GM03348 (cell line): ENCODE measurements around the gene RPS15.

Source experiments
- DNase-seq: peaks from one replicate; pipeline ENCODE4 v3.0.0; 2012; ENCODE audit warnings: low spot score

Gene RPS15

GRCh38 chr19:1420590-1420989 is 17.6 kb upstream of the RPS15 start:
- no peak for DNase-seq

- DNase-seq, result no peak
Observed at GRCh38 chr19:1421218-1421957, 16.8 kb upstream of the RPS15 start.

GRCh38 chr19:1421958-1422305 is 16.3 kb upstream of the RPS15 start:
- DNase-seq, result no peak

GRCh38 chr19:1422360-1422759 is 15.8 kb upstream of the RPS15 start:
- no peak for DNase-seq

DNA sequence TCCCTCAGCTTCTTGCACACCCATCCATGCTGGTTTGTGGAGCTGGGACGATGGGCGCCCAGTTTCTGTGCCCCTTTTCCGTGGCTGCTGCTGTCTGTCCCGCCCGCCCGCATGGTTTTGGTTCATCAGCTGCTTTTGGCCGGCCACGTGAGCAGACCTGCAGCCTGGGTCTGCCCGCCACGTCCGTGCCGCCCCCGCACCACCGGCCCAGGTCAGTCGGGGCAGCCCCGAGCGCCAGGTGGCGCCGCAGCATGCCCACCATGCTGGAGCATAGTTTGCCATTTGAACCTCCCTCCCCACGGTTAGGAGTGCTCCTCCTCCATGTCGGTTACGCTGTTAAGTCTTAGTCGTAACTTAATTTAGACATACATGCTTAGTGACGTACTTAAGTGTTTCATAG is 15.3 kb upstream of the RPS15 start:
- DNase-seq, result no peak

DNA sequence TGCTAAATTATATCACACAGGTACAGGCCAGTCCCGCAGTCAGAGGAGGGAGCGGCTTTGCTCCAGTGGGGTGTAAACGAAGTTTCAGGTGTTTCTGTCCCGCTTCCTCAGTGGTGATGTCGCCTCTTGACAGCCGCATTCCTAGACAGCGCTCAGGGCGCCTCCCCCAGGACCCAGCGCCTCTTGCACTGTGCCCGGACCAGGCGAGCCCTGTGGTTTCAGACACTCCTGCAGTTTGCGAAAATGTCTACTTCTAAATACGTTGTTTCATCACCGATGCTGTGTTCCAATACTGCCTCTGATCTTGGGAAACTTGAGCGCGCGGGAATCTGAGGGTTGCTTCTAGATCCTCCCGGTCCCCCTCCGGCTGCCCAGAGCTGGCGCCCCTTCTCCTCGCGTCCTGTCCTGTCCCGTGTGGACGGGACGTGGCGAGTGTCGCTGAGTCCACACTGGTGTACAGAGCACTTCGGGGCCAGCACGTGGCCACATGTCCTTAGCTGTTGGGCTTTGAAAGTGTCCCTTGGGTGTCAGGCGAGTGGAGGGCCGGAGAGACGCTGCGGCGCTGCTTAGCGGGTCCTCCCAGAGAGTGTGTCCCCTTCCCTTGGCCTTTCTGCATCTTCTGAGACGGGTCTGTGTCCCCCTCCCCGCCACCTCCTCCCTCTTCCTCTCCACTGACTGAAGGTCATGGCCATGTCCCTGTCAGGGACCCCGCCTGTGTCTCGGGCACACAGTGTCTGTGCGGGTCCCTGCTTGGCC is 14.6 kb upstream of the RPS15 start:
- DNase-seq, result no peak

DNA sequence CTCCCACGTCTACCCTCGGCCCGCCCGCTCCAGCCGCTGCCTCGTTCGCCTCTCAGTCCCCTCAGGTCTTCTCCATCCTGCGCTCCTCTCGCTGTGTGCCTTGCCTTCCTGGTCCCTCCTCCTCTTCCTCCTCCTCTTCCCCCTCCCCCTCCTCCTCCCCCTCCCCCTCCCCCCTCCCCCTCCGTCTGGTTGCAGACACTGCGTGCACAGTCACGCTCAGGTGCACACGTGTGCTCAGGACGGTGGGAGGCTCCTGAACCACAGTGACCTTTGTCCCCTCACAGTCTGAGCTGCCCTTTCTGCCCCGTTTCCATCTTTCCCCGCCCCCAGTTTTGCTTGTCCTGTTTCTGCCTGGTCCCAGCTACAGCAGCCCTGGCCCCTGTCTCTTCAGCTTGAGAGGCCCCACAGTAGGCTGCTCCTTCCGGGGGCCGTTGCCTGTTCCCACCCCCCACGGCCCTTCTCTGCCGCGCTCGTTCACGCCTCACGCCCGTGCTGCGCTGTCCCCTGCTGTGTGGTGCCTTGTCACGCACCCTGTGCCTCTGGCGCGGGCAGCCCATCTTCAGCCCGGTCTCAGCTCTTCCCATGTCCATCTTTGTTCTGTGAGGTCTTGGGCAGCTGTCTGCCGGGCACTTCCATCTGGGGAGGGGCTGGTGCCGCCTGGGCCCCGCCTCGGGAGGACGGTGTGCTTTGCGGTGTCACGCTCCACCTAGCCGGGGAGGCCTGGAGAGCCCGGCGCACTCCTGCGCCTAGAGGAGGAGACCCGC is 13.8 kb upstream of the RPS15 start:
- DNase-seq, result no peak

DNA sequence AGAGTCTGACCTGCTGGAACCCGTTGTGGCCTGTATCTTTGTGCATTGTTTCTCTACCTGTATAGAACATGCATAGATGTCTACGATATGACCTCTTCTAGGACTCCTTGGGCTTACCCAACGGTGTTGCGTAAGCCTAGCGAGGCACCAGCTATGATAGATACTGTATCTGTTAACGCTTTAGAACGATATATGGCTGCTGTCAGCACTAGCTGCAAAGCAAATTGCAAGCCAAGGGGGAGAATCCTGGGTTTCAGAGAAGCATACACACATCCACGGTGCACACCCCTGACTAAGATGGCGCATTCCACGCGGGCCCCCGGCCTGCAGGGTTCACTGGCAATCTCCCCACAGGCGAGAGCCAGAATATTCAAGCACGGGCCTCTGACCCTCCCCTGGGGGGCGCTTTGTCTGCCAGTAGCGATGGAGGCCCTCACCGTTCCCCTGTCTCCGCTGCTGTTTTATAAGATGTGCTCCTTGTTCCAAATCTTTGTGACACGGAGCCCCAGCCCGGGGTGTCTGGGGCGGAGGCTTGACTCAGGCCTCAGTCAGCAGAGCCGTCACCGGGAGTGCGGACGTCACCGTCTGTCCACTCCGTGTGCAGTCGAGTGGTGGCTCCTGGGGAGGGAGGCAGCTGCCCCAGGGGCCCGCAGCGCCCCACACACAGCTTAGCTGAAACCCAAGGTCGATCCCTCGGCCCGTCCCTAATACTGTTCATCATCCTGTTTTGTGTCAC is 12.9 kb upstream of the RPS15 start:
- DNase-seq, result no peak

DNA sequence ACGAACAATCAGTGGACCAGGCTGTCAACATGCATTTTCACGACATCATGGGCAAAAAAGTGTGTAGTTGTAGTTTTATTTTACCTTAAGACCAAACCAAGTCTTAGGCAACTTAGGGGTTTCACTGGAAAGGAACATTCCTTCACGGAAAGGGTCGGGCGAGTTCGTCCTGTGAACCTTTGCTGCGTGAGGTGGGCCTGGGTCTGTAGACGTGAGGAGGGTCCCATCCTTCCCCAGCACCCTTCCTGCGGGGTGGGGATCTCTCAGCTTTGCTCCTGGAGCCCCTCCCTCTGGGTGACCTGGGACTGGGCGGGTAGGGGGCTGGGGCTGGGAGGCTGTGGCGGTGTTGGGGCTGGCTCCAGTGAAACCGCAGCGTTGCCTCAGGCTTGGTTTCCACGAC is 12.3 kb upstream of the RPS15 start:
- no peak for DNase-seq

DNA sequence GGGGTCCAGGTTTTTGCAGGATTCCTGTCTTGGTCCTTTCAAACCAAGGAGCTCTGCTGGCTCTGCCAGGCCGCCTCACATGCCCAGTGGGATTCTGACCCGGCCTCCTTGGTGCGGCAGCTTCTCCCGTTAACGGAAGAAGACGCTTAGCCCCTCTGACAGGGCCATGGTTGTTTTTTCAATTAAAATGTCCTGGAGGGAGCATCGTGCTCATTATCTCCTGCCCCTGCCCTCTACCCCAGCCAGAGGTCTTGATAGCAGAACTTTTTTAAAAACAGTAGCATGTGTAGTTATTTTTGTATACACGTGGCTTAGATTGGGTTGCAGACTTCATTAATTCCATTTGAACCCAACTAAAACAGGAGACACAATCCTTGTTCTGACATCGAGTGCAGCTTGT is 11.5 kb upstream of the RPS15 start:
- DNase-seq, result no peak

GRCh38 chr19:1427221-1427920 is 10.8 kb upstream of the RPS15 start:
- no peak for DNase-seq

GRCh38 chr19:1428738-1429391 is 9.3 kb upstream of the RPS15 start:
- no peak for DNase-seq

DNA sequence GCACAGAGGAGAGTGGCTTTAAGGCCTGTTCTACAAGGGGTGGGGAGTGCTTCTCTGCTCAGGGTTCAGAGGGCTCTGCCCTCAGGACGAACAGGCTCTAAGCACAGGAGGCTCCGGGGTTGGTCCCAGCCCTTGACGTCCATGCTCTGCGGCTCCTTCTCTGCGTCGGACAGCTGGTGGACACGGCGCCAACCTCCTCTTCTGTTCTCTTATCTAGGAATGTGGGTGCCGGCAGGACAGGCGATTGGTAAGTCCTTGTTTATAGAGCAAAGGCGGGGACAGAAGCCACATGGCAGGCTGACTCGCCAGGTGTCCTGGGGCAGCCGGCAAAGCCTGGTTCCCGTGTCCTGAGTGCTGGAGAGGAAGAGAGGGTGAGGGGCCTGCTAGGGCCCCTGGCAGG is 8.4 kb upstream of the RPS15 start:
- no peak for DNase-seq

- DNase-seq, result no peak
Observed at GRCh38 chr19:1430246-1430645, 8.0 kb upstream of the RPS15 start.

DNA sequence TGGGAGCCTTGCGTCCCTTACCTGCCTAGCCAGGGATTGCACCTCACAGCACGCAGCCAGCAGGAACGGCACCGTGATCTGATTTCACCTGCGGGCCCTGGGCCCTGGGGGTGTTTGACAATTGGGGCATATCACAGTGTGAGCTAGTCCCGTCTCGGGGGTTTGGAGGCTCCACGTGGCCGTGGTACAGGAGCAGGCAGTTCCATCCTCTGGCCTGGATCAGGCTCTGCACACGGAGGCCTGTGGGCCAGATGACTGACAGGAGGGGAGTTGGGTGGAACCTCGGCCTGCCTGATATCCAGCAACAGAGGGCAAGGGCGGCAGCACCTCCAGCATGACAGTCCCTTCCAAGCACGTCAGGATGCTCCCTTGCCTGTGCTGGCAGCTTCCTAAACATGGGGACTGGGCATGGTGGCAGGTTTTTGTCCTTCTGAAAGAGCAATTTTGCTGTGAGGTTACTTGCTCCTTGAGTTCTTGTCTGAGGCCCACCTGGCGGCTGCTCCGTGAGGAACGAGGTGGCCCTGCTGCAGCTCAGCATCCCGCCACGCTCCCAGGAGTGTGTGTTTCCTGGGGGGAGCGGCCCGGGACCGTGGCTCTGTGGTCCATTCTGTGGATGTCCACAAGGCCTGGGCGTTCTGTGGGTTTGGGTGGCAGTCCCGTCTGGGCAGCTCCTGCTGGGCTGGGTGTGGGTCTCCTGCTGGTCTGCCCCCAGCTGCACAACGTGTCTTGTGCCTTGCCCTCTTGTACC is 6.3 kb upstream of the RPS15 start:
- DNase-seq, result no peak

DNA sequence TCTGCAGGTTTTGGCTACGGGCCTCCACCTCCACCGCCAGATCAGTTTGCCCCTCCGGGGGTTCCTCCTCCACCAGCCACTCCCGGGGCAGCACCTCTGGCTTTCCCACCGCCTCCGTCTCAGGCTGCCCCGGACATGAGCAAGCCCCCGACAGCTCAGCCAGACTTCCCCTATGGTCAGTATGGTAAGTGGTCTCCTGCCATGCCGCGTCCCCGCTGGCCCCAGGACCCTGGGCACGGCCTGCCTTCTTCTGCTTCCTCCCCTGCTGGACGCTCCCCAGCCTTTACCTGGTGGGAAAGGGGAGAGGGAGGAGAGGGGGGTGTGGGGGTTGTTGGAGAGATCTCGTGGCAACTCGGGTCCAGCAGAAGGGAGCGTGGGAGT is 5.7 kb upstream of the RPS15 start:
- no peak for DNase-seq

DNA sequence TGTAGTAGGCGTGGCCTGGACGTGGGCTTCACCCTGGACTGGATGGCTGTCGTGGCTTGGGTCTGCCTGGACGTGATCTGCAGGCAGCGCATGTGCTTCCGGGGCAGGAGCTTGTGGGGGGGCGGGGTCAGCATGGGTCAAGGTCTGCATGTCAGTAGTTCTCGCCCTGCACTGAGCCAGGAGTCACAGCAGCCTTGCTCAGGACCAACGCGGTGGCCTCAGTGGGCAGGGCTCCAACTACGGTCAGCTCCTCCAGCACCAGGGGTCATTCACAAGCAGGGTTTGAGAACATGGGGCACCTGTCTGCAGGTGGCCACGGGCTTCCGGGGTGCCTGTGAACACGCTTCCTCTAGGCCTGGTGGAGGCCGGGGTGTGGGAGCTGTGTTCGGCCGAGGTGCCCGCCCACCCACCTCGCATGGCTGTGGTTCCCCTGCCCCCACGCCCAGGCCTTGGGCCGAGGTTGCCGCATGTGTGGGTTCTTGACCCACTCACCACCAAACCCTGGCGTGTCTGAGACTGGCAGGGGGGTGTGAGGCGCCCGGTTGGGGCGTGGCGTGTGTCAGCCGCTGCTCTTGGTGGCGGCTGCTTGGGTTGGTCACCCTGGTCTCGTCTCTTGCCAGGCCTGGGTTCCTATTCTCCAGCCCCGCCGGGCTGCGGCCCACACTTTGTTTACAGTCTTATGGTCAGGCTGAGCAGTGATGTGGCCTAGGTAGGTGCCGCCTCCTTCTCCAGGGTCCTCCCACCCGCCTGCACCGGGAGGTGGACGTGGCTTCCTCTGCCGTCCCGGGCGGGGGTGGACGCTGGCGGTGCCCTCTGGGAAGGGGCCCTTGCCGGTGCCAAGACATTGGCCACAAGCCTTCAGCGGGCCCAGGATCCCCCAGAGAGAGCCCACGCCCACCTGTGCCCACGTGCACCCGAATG is 4.8 kb upstream of the RPS15 start:
- DNase-seq, result no peak

- DNase-seq, result no peak
Observed at GRCh38 chr19:1434040-1434366, 4.2 kb upstream of the RPS15 start.

DNA sequence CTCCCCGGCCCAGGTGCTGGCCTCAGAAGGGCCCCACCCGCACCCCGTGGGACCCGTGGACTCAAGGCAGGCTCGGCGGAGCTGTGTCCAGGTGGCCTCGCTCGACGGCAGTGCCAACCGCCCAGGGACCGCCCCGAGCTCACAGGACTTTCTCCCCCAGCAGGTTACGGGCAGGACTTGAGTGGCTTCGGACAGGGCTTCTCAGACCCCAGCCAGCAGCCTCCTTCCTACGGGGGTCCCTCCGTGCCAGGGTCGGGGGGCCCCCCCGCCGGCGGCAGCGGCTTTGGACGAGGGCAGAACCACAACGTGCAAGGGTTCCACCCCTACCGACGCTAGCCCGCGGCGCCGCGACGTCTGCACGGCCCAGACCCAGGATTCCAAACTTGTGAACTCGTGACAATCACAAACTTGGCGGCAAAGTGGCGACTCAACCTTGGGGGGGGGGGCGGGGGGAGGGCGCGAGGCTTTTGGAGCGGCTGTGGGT is 3.6 kb upstream of the RPS15 start:
- no peak for DNase-seq
